GM19238 (cell line): ENCODE results near the gene ATP8B3.

Experiments used
- DNase-seq: peaks from one replicate; pipeline ENCODE4 v3.0.0; 2011; ENCODE audit warnings: low spot score; ENCODE audit not compliant: insufficient read length

ATP8B3 gene

DNA sequence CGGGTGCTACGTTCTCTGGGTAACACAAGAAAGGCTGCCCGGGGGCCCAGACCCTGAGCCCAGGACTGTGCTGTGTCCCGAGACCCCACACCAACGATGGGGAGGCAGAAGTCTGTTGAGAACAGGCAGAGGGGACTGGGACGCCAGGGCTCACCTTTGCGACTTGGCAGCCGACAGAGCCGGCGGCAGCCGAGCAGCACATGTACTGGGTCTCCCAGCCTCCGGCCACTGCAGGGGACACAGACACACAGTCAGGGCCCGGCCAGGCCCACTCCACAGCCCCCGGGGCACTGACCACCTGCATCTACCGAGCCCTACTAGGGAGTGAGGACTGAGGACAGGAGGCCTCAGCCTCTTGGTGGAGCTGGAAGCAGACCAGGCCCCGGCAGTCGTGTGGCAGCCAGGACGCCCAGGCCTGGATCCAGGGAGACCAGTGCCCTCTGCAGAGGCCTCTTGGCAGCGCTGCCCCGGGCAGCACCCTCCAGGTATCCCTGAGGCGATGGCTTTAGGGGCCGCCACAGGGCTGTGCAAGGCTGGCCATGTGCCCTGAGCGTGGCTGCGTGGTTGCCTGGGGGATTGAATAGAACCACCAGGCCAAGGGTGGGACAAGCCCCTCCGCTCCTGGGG lies 5.6 kb upstream of the ATP8B3 start:
- no peak for DNase-seq

DNA sequence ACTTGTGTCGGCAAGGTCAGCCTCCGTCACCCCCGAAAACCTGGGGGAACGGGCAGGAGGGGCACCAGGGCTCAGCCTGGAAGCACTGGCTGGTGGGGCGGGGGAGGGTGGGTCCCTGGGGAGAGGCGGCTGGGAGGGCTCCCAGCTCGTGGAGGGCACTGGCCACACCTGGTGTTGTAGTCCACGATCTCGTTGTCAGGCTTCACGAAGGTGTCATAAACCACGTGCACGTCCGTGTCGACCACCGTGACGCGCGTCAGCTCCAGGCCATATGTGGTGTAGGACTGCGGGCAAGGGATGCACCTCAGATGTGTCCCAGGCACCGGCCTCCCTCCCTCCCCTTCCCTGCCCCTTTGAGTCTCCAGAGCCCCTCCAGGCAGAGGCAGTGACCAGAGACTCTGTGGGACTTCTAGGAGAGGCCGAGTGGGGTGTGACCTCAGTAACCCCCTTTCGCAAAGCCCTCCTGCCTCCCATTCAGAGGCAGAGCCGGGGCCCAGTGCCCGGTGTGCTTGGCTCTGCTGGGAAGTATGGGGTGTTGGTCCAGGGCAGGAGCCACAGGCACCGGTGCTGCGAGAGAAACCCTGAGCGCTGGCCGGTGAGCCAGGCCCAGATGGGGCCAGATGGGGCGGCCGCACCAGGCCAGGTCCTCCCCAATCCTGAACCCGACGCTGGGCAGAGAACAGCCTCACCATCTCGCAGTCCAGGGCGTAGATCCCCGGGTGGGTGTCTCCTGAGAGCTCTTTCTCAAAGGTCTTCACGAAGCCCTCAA lies 4.6 kb upstream of the ATP8B3 start:
- DNase-seq = no peak

- no peak for DNase-seq
Observed at GRCh38 chr19:1815605-1816529, 3.8 kb upstream of the ATP8B3 start.

DNA sequence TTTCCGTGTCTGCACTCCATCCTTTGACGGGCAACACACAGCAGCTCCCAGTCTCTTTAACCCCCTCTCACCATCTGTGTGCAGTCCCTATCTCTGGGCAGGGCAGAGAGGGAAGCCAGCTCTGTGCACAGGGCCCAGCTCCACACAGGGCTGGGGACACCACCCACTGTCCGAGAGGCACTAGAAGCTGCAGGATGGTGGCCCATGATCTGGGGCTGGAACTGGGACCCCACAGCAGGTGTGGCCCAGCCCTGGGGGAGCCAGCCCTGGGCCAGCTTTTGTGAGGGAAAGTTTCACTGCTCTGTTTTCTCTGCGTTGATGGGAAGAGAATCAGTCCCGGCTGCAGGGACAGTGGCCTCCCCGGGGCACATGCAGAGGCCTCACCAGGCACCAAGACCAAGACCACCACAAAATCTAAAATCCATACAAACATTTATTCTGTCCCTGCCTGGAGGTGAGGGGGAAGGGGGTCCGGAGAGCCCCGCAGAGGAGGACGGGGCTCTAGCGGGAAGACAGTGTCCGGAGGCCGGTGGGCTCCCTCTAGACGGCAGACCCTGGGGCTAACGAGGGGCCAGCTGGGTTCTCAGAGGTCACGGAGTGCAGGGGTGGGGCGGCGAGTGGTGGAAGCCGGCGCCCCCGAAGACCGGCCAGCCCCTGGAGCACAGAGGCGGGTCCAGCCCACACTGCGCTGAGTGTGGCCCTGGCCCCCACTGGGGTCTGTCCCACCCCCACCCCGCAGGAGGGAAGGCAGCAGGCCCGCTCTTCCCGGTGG lies 2.9 kb upstream of the ATP8B3 start:
- DNase-seq = no peak

DNA sequence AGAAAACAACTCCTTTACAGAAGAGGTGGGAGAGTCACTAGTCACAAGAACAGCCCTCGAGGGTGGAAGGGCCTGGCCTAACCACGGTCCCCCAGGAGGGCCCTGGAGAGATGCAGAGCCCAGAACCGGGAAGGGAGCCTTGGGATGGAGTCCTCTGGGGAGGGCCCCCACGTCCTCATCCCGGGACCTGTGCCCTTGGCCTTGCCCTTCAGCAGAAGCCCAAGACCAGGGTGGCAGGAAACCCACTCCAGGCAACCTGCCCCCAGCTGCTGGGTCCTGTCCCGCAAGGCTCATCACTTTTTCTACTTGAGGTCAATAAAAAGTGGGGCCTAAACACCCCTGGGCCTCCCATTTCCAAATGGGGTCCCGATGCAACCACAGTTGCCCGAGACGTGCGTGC lies 2.3 kb upstream of the ATP8B3 start:
- no peak for DNase-seq

DNA sequence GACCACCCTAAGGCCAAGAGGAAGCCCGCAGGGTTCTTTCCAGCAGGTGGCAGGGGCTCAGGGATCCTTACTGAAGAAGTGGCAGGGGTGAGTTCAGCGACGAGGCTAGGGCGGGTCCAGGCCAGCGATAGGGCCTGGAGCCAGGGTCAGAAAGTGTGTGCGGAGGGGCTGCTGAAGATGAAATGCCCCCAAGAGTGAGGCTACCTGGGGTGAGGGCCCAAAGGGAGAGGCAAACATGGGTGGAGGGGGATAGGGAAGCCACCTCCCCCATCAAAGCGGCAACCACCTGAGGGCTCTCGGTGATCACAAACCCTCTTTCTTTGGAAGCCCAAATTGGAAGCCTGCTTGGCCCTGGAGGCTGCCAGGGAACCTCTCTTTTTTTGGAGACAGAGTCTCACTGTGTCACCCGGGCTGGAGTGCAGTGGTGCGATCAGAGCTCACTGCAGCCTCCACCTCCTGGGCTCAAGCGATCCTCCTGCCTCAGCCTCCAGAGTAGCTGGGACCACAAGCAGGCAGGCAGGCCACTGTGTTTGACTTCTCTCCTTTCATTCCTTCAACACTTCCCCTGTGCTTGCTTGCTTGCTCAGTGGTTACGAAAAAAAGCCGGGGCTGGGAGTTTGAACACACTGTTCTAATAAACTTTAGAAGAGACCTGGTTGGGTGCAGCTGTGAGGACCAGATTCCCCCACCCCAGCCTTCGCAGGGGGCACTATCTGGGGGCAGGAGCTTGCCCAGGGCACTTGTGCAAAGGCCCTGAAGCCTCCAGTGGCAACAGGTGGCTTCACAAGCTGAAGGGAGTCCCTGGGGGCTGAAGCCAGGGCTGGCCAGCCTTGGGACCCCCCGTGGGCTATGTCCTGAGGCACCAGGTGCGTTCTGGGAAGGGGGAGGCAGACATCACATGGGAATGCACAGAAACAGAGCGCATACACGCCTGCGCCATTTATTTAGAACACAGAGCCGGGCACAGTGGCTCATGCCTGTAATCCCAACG lies 1.4 kb upstream of the ATP8B3 start:
- DNase-seq = no peak

DNA sequence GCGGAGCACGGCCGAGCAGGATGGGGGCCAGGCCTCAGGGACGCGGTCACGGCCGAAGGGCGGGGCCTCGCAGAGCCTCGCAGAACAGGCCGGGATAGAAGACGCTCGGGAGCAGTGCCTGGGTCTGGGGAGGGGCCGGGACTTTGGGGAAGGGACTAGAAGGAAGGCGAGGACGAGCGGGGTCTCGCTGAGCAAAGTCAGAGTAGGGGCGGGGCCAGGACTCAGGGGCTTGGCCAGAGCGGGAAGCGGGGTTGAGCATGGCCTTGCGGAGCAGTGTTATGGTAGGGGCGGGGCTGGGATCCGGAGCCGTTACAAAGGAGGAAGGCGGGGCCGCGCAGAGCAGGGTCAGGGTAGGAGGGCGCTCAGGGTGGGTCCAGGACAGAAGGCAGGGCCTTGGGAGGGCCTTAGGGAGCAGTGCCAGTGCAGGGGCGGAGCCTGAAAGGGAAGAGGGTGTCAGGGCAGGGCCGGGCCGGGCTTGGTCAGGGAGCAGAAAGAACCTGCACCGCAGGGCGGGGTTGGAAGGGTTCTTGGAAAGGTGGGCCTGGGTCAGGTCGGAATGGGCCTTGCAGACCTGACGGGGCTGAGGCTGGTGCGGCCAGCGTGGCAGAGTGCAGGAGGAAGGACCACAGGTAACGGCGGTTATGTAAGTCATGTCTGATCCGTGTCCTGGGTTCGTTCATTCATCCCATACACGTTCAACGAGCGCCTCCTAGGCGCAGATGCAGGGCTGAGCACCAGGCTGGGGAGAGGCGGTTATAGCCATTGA lies 533 bp upstream of the ATP8B3 start:
- DNase-seq = peak; percentile 97

GRCh38 chr19:1811472-1811894 lies 593 bp downstream of the ATP8B3 start:
- no peak for DNase-seq

DNA sequence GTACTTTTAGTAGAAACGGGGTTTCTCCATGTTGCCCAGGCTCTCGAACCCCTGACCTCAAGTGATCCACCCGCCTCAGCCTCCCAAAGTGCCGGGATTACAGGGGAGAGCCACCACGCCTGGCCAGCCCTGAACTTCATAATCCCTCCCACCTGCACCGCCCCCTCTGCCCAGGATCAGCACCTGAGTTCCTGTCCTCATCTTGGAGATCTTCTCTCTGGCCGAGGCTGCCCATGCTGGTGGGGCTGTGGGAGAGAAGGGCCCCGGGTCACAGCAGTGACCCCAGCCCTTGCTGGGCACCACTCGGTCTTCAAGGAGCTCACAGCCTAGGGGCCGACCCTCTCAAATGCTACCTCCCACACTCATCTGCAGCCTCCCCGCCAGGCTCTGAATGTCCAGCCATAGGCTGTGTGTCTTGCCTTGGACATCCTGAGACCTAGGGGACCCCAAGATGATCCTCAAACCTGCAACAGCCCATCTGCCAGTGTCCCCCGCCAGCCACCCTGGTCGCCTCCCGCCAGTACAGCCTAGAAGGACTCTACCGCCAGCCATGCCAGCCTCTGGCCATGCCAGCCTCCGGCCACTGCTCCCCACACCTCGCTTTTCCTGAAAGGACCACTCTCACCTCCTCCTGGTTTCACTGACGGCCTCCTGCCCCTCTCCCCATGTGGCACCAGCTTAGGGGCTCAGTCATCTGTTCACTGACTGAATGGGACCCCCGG lies 1.5 kb downstream of the ATP8B3 start:
- no peak for DNase-seq

GRCh38 chr19:1809678-1810077 lies 2.4 kb downstream of the ATP8B3 start:
- DNase-seq = no peak

GRCh38 chr19:1808395-1808731 lies 3.7 kb downstream of the ATP8B3 start:
- DNase-seq = no peak

GRCh38 chr19:1807695-1808394 lies 4.2 kb downstream of the ATP8B3 start:
- no peak for DNase-seq

- no peak for DNase-seq
Observed at GRCh38 chr19:1807030-1807694, 4.9 kb downstream of the ATP8B3 start.

- DNase-seq = no peak
Observed at GRCh38 chr19:1806184-1807029, 5.7 kb downstream of the ATP8B3 start.

- DNase-seq = no peak
Observed at GRCh38 chr19:1805401-1806183, 6.5 kb downstream of the ATP8B3 start.

GRCh38 chr19:1804858-1805257 lies 7.2 kb downstream of the ATP8B3 start:
- DNase-seq = no peak
